ENCODE data around the gene SUPT6H.
"Not testable (repeated sequence)": the region's sequence is repeated elsewhere in the genome, so short reads cannot be mapped to it uniquely, and the experiment has no call there.

SUPT6H gene

DNA sequence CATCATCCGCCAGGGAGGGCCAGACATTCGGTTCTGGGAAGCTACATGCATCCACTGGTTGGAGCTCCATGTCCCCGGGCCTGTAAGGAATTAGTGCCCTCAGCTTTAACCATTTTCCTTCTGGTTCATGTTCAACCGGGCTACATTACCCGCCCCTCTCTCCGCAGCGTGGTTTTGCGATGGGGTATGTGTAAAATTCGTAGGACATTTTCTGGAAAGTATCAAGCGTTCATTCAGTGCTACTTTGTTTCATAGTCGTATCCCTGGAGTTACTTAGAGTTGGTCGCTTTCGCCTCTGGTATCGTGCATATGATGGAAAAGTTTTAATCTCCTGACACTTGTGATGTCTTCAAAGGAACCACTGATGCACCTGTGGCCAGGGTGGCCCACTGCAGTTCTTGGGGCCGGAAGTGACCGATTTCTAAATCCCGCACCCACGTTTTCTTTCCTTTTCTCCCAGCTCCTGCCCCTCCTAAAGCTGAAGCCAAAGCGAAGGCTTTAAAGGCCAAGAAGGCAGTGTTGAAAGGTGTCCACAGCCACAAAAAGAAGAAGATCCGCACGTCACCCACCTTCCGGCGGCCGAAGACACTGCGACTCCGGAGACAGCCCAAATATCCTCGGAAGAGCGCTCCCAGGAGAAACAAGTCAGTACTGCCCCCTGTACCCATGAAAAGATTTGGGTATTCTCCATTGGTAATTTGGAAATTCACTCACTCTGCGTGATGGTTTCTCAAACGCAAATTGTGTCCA is 58.4 kb downstream of the SUPT6H start:
- Histone ChIP-seq H3K9me3 (ENCODE audit: control insufficient read depth, low read length) (no peaks in the 10 kb centered on the region), H3K4me3 (ENCODE audit: extremely low read depth, insufficient read depth, low read length, poor library complexity, severe bottlenecking) (peak overlapping the region; percentile 93), H3K4me1 (ENCODE audit: control insufficient read depth, insufficient read depth, low read length, poor library complexity, severe bottlenecking) (peaks cover 37% of the 10 kb centered on the region), H3K27ac (ENCODE audit: low read depth, low read length, severe bottlenecking) (peak overlapping the region; percentile 97), H3K36me3 (ENCODE audit: control insufficient read depth, insufficient read depth, low read length) (peaks cover 53% of the 10 kb centered on the region)
- 0 to 1% methylated on average over 11 to 15 of the region's 30 CpGs for WGBS, 2 experiments (ENCODE audit: insufficient coverage in 2 of 2)

DNA sequence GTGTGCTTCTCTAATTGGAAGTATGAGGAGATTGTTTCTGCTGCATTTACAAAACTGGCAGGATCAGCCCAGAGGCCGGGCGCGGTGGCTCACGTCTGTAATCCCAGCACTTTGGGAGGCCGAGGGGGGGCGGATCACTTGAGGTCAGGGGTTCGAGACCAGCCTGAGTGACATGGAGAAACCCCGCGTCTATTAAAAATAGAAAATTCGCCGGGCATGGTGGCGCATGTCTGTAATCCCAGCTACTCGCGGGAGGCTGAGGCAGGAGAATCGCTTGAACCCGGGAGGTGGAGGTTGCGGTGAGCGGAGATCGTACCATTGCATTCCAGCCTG is 59.0 kb downstream of the SUPT6H start:
- peak overlapping the region; percentile 41 for H3K27ac ChIP-seq (ENCODE audit: low read depth, low read length, severe bottlenecking)
- not testable (repeated sequence) for H3K9me3 ChIP-seq (ENCODE audit: control insufficient read depth, low read length)
- WGBS, 2 experiments (ENCODE audit: insufficient coverage in 2 of 2): 13 to 23% methylated on average over 14 to 19 of the region's 19 CpGs
- peak overlapping the region; percentile 93 for H3K4me3 ChIP-seq (ENCODE audit: extremely low read depth, insufficient read depth, low read length, poor library complexity, severe bottlenecking)
- H3K36me3 ChIP-seq (ENCODE audit: control insufficient read depth, insufficient read depth, low read length): peaks cover 48% of the 10 kb centered on the region
- peaks cover 35% of the 10 kb centered on the region for H3K4me1 ChIP-seq (ENCODE audit: control insufficient read depth, insufficient read depth, low read length, poor library complexity, severe bottlenecking)

DNA sequence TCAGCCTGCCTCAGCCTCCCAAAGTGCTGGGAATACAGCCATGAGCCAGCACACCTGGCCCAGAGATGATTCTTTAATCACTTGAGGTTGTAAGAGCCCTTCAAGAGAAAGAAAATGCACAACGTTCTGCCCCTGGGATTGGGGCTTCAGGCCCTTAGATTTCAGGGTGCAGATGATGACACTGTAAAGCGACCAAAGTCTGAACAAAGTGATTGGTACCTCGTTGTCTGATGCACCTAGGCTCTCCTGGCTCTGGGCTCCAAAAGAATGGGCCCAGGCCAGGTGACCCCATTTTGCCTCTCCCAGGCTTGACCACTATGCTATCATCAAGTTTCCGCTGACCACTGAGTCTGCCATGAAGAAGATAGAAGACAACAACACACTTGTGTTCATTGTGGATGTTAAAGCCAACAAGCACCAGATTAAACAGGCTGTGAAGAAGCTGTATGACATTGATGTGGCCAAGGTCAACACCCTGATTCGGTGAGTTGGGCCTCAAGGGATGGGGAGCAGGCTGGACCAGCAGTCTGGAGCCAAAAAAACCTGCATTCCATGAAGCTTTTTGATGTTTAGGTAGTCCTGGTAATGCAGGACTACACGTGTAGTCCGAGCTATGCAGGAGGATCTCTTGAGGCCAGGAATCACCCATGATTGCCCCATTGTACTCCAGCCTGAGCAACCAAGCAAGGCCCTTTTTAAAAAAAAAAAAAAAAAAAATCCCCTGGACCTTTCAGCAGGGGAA is 60.6 kb downstream of the SUPT6H start:
- WGBS, 2 experiments (ENCODE audit: insufficient coverage in 2 of 2): 87 to 88% methylated on average over 5 to 6 of the region's 7 CpGs
- Histone ChIP-seq H3K9me3 (ENCODE audit: control insufficient read depth, low read length) (no peaks in the 10 kb centered on the region), H3K27ac (ENCODE audit: low read depth, low read length, severe bottlenecking) (peak overlapping the region; percentile 64), H3K4me3 (ENCODE audit: extremely low read depth, insufficient read depth, low read length, poor library complexity, severe bottlenecking) (peak overlapping the region; percentile 93), H3K4me1 (ENCODE audit: control insufficient read depth, insufficient read depth, low read length, poor library complexity, severe bottlenecking) (peaks cover 35% of the 10 kb centered on the region), H3K36me3 (ENCODE audit: control insufficient read depth, insufficient read depth, low read length) (peaks cover 45% of the 10 kb centered on the region)

DNA sequence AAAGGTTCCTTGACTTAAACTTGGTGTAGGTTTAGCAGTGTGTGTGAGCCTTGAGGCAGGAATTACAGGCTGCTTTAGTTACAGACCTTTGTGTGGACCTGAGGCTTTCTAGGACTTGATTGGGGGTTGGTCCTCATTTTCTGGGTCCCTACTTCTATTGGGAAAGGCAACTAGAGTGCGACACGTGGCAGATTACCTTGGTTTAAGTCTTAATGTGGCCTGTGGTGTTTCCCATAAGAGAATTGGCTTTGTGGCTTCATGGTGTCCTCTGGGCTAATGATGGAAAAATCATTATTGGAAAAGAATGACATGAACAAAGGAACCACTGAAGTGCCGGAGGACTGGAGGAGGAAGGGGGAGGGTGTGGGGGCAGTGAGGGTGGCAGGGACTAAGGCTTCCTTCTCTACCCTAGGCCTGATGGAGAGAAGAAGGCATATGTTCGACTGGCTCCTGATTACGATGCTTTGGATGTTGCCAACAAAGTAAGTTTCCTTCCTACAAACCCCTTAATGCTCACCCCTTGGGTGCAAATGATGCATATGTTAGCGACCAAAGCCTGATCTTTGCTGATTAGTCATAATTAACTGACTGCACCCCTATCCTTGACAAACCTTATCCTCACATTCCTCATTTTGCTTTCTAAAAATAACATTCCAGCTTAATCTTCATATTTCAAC is 61.3 kb downstream of the SUPT6H start:
- H3K9me3 ChIP-seq (ENCODE audit: control insufficient read depth, low read length): no peaks in the 10 kb centered on the region
- 82 to 91% methylated on average over 5 to 6 of the region's 6 CpGs for WGBS, 2 experiments (ENCODE audit: insufficient coverage in 2 of 2)
- peaks cover 35% of the 10 kb centered on the region for H3K4me1 ChIP-seq (ENCODE audit: control insufficient read depth, insufficient read depth, low read length, poor library complexity, severe bottlenecking)
- H3K36me3 ChIP-seq (ENCODE audit: control insufficient read depth, insufficient read depth, low read length): peaks cover 45% of the 10 kb centered on the region
- peak overlapping the region; percentile 14 for H3K4me3 ChIP-seq (ENCODE audit: extremely low read depth, insufficient read depth, low read length, poor library complexity, severe bottlenecking)
- peak overlapping the region; percentile 64 for H3K27ac ChIP-seq (ENCODE audit: low read depth, low read length, severe bottlenecking)

DNA sequence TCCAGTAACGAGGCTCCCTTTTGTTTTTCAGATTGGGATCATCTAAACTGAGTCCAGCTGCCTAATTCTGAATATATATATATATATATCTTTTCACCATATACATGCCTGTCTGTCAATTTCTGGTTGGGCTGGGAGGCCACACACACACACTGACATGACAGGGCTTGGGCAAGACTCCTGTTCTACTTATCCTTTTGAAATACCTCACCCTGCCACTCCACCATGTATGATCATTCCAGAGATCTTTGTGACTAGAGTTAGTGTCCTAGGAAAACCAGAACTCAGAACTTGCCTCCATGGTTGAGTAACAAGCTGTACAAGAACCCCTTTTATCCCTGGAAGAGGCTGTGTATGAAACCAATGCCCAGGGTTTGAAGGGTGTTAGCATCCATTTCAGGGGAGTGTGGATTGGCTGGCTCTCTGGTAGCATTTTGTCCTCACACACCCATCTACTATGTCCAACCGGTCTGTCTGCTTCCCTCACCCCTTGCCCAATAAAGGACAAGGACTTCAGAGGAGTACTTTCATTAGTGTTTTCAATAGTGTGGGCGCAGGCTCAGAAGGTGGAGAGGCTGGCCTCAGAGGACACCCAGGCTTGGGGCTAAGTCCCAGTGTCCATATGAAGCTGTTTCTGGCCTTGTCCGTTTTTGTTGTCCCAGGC is 62.0 kb downstream of the SUPT6H start:
- H3K4me1 ChIP-seq (ENCODE audit: control insufficient read depth, insufficient read depth, low read length, poor library complexity, severe bottlenecking): peaks cover 35% of the 10 kb centered on the region
- H3K4me3 ChIP-seq (ENCODE audit: extremely low read depth, insufficient read depth, low read length, poor library complexity, severe bottlenecking); H3K9me3 ChIP-seq (ENCODE audit: control insufficient read depth, low read length): not testable (repeated sequence)
- 84 to 100% methylated on average over 1 to 2 of the region's 4 CpGs for WGBS, 2 experiments (ENCODE audit: insufficient coverage in 2 of 2)
- peaks cover 45% of the 10 kb centered on the region for H3K36me3 ChIP-seq (ENCODE audit: control insufficient read depth, insufficient read depth, low read length)
- H3K27ac ChIP-seq (ENCODE audit: low read depth, low read length, severe bottlenecking): peak overlapping the region; percentile 89

DNA sequence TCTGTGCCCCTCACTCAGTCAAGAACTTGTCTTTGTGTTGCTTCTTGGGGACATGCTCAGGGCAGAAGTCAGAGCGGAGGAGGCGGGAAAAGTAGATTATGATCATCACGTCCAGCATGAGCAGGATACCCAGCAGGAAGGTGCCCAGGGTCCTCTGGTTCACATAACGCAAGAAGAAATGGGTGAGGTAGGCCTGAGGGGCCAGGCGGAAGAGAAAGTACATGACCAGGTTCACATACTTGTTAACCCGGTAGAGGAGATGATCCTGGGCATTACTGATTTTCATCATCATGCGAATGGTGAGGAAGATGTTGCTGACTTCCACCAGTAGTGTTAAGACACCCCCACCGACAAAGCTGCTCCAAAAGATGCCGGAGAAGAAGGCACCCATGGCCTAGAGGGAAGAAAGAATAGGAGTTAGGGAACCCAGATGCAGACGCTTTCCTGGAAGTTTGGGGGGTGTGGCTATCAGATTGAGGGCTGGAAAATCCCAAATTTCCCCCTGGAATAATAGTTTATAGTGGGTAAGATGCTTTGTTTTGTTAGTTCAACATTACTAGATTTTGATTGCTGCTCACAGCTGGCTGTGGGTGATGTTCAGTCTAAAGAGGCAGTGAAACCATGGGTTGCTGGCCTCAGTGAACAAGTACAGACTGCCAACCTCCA is 62.6 kb downstream of the SUPT6H start:
- H3K9me3 ChIP-seq (ENCODE audit: control insufficient read depth, low read length): no peaks in the 10 kb centered on the region
- WGBS, 2 experiments (ENCODE audit: insufficient coverage in 2 of 2): 82 to 86% methylated on average over 9 to 10 of the region's 10 CpGs
- peaks cover 35% of the 10 kb centered on the region for H3K4me1 ChIP-seq (ENCODE audit: control insufficient read depth, insufficient read depth, low read length, poor library complexity, severe bottlenecking)
- peaks cover 45% of the 10 kb centered on the region for H3K36me3 ChIP-seq (ENCODE audit: control insufficient read depth, insufficient read depth, low read length)
- peak overlapping the region; percentile 89 for H3K27ac ChIP-seq (ENCODE audit: low read depth, low read length, severe bottlenecking)
- H3K4me3 ChIP-seq (ENCODE audit: extremely low read depth, insufficient read depth, low read length, poor library complexity, severe bottlenecking): peak overlapping the region; percentile 65

DNA sequence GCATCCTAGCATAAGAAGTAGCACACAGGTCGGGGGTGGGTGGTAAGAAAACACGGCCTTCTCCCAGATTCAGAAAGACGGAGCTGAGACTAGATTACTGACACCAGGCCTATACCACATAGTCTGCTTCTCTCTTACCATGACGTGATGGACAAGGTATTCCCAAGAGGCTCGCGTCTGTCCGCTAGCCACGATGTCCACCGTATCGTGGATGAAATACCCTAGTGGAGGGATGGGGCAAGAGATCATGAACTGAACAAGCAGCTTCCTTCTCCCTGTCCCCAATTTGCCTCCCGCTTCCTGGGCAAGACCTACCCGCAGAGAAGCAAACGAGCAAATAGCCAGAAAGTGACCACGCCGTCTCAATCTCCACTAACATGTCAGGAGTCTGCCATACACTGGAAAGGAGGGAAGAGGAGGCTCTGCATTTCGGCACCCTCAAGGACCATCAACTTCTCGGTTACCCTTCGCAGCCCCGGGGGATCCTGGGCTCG is 63.2 kb downstream of the SUPT6H start:
- peak overlapping the region; percentile 65 for H3K4me3 ChIP-seq (ENCODE audit: extremely low read depth, insufficient read depth, low read length, poor library complexity, severe bottlenecking)
- H3K27ac ChIP-seq (ENCODE audit: low read depth, low read length, severe bottlenecking): peak overlapping the region; percentile 89
- H3K36me3 ChIP-seq (ENCODE audit: control insufficient read depth, insufficient read depth, low read length): peaks cover 45% of the 10 kb centered on the region
- 6 to 12% methylated on average over 3 to 15 of the region's 20 CpGs for WGBS, 2 experiments (ENCODE audit: insufficient coverage in 2 of 2)
- peaks cover 35% of the 10 kb centered on the region for H3K4me1 ChIP-seq (ENCODE audit: control insufficient read depth, insufficient read depth, low read length, poor library complexity, severe bottlenecking)
- no peaks in the 10 kb centered on the region for H3K9me3 ChIP-seq (ENCODE audit: control insufficient read depth, low read length)

GRCh38 chr17:28725660-28726225 is 63.7 kb downstream of the SUPT6H start:
- Histone ChIP-seq H3K4me1 (ENCODE audit: control insufficient read depth, insufficient read depth, low read length, poor library complexity, severe bottlenecking) (peaks cover 35% of the 10 kb centered on the region), H3K4me3 (ENCODE audit: extremely low read depth, insufficient read depth, low read length, poor library complexity, severe bottlenecking) (peak overlapping the region; percentile 65), H3K9me3 (ENCODE audit: control insufficient read depth, low read length) (no peaks in the 10 kb centered on the region), H3K36me3 (ENCODE audit: control insufficient read depth, insufficient read depth, low read length) (peaks cover 39% of the 10 kb centered on the region), H3K27ac (ENCODE audit: low read depth, low read length, severe bottlenecking) (peak overlapping the region; percentile 89)
- 0 to 1% methylated on average over 21 to 32 of the region's 45 CpGs for WGBS, 2 experiments (ENCODE audit: insufficient coverage in 2 of 2)

- Histone ChIP-seq H3K27ac (ENCODE audit: low read depth, low read length, severe bottlenecking) (peak within 1 kb of the TSS; percentile 89), H3K36me3 (ENCODE audit: control insufficient read depth, insufficient read depth, low read length) (peaks cover 35% of the 10 kb centered on the region), H3K4me1 (ENCODE audit: control insufficient read depth, insufficient read depth, low read length, poor library complexity, severe bottlenecking) (peaks cover 35% of the 10 kb centered on the region), H3K4me3 (ENCODE audit: extremely low read depth, insufficient read depth, low read length, poor library complexity, severe bottlenecking) (peak within 1 kb of the TSS; percentile 65), H3K9me3 (ENCODE audit: control insufficient read depth, low read length) (no peaks in the 10 kb centered on the region)
- WGBS, 2 experiments (ENCODE audit: insufficient coverage in 2 of 2): 0% methylated on average over 32 to 40 of the region's 49 CpGs
Measured at GRCh38 chr17:28726226-28726626, 64.2 kb downstream of the SUPT6H start, which contains the start of gene TLCD1. TLCD1 (minus strand) TSS chr17:28726233; CDS start chr17:28726097, 136 bp downstream.

All from mesodermal cell (in vitro differentiated cells).